ENCODE data around the gene NKD2. TPM values are rescaled to one million over a fixed set of nuclear protein-coding genes. Genes with fewer than 3 reads are reported as not detected.
A peak's percentile ranks its signal among the peaks of the same experiment; 100 is the strongest.
"Not testable (repeated sequence)": the region's sequence is repeated elsewhere in the genome, so short reads cannot be mapped to it uniquely, and the experiment has no call there.

The NKD2 gene
- total RNA-seq, 1 donor from 2014 or later: not detected

DNA sequence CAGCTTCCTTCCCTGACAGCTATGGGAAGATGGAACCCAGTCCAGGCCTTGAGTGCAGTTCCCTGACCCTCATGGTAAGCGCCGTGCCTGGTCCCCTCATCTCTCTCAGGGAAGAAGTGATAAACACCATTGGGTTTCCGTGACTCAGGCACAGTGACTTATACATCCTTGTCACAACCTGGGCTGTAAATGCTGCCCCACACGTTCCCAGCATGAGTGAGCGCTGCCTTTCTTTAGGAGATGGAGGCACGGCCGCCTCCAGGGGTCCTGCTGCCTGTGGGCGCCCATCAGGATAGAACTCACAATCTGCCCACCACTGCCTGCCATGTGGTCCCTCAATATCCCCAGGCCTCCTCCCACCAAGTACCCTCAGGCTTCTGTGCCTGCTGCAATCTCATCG, 8.3 kb upstream of the NKD2 start:
- H3K4me1 Mint-ChIP-seq (ENCODE audit: unreplicated experiment): peaks cover 6% of the 10 kb centered on the region
- no peaks in the 10 kb centered on the region for H3K9me3 Mint-ChIP-seq (ENCODE audit: unreplicated experiment)
- H3K27ac Mint-ChIP-seq (ENCODE audit: unreplicated experiment): no peak overlapping the region
- DNase-seq (ENCODE audit: extremely low spot score, unreplicated experiment): peak; percentile 75
- TF ChIP-seq, protein P1, sequence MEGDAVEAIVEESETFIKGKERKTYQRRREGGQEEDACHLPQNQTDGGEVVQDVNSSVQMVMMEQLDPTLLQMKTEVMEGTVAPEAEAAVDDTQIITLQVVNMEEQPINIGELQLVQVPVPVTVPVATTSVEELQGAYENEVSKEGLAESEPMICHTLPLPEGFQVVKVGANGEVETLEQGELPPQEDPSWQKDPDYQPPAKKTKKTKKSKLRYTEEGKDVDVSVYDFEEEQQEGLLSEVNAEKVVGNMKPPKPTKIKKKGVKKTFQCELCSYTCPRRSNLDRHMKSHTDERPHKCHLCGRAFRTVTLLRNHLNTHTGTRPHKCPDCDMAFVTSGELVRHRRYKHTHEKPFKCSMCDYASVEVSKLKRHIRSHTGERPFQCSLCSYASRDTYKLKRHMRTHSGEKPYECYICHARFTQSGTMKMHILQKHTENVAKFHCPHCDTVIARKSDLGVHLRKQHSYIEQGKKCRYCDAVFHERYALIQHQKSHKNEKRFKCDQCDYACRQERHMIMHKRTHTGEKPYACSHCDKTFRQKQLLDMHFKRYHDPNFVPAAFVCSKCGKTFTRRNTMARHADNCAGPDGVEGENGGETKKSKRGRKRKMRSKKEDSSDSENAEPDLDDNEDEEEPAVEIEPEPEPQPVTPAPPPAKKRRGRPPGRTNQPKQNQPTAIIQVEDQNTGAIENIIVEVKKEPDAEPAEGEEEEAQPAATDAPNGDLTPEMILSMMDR (IDR thresholded peaks at IDR 0.05): no peak
- H3K4me3 Mint-ChIP-seq (ENCODE audit: unreplicated experiment): no peak overlapping the region
- H3K27me3 Mint-ChIP-seq (ENCODE audit: unreplicated experiment): peaks cover 49% of the 10 kb centered on the region
- H3K36me3 Mint-ChIP-seq (ENCODE audit: unreplicated experiment): no peaks in the 10 kb centered on the region

DNA sequence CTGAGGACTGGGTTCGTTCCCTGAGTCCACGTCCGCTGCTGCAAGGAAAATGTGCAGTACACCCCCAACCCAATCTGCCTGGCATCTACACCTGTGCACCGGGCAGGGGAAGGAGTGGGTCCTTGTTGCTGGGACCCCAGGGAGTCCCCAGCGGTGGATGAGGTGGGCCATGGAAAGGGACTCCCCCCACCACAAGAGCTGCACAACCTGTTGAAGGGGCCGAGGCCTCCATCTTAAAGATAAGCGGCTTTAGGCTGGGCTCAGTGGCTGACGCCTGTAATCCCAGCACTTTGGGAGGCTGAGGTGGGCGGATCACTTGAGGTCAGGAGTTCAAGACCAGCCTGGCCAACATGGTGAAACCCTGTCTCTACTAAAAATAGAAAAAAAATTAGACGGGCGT, 7.8 kb upstream of the NKD2 start:
- DNase-seq (ENCODE audit: extremely low spot score, unreplicated experiment): peak; percentile 44
- H3K4me1 Mint-ChIP-seq (ENCODE audit: unreplicated experiment); H3K27ac Mint-ChIP-seq (ENCODE audit: unreplicated experiment); H3K4me3 Mint-ChIP-seq (ENCODE audit: unreplicated experiment); H3K36me3 Mint-ChIP-seq (ENCODE audit: unreplicated experiment); H3K9me3 Mint-ChIP-seq (ENCODE audit: unreplicated experiment): not testable (repeated sequence)
- H3K27me3 Mint-ChIP-seq (ENCODE audit: unreplicated experiment): peaks cover 49% of the 10 kb centered on the region

DNA sequence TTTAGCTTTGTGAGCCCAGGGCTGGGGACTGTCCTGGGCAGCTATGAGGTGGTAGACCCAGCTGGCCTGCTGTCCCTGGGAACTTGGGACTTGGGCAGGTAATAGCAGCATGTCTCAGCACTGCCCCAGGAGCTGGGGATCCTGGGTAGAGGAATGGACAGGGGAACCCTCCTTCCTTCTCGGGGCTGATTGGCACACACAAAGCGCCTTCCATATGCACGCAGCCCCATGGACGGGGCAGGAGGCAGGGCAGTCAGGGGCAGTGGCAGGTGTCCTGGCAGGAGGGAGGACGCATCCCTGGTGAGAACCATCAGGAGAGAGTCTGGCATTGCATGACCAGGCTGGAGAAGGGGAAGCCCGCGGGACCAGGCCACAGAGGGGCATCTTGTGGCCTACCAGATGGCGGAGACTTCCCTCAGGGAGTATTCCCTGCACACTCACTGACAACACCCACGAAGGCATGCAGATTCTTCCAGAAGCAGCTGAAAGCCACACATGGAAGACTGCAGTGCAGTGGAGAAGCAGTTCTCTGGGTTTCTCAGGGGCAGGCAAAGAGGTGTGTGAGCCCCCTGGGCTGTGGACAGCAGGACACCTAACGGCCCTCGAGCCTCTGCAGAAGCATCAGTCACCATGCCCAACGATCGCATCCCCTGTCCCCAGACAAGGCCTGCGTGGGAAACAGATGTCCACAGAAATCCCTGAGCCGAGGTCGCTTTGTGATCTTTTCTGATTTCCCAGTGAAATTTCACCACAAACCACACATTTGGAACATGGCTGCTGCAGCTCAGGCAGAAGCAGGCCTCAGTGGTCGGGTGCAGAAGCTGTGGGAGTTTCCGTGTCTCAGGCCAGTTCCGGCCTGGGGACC, 7.0 kb upstream of the NKD2 start:
- Mint-ChIP-seq H3K27ac (ENCODE audit: unreplicated experiment) (no peak overlapping the region), H3K4me1 (ENCODE audit: unreplicated experiment) (peaks cover 6% of the 10 kb centered on the region), H3K36me3 (ENCODE audit: unreplicated experiment) (no peaks in the 10 kb centered on the region), H3K9me3 (ENCODE audit: unreplicated experiment) (no peaks in the 10 kb centered on the region), H3K27me3 (ENCODE audit: unreplicated experiment) (peaks cover 49% of the 10 kb centered on the region), H3K4me3 (ENCODE audit: unreplicated experiment) (no peak overlapping the region)
- peak; percentile 78 for DNase-seq (ENCODE audit: extremely low spot score, unreplicated experiment)
- TF ChIP-seq, protein P1 (IDR thresholded peaks at IDR 0.05): no peak

DNA sequence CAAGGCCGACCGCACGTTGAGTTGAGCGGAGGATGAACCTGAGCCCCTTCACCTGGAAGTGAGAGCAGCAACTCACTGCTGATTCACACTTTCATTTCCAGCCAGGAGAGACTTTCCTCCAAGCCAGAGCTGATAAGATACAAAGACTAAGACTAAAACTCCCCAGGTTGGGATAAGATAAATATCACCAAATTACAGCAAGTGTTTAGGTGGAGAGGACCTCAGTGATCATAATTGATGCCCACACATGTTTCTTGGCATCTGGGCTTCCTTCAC, 6.4 kb upstream of the NKD2 start:
- Mint-ChIP-seq H3K27me3 (ENCODE audit: unreplicated experiment) (peaks cover 48% of the 10 kb centered on the region), H3K36me3 (ENCODE audit: unreplicated experiment) (no peaks in the 10 kb centered on the region), H3K9me3 (ENCODE audit: unreplicated experiment) (no peaks in the 10 kb centered on the region), H3K4me1 (ENCODE audit: unreplicated experiment) (peaks cover 4% of the 10 kb centered on the region), H3K27ac (ENCODE audit: unreplicated experiment) (no peak overlapping the region), H3K4me3 (ENCODE audit: unreplicated experiment) (no peak overlapping the region)
- TF ChIP-seq, protein P1 (IDR thresholded peaks at IDR 0.05): no peak
- no peak for DNase-seq (ENCODE audit: extremely low spot score, unreplicated experiment)

DNA sequence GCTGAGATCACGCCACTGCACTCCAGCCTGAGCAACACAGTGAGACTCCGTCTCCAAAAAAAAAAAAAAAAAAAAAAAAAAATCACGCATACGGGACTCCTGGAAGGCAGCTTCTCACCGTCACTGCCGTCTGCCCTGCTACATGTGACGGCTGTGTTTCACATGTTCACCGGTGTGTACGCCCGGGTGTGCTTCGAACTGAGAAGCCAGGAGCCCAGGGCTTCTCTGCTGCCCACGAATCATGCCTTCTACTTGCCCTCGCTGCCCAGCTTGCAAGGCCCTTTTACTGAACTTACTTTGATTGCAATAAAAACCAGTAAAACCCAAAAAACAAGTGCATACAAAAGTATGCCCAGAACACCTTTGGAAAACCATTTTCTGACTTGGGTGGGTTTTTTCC, 5.8 kb upstream of the NKD2 start:
- Mint-ChIP-seq H3K9me3 (ENCODE audit: unreplicated experiment) (no peaks in the 10 kb centered on the region), H3K36me3 (ENCODE audit: unreplicated experiment) (no peaks in the 10 kb centered on the region), H3K27me3 (ENCODE audit: unreplicated experiment) (peaks cover 52% of the 10 kb centered on the region), H3K27ac (ENCODE audit: unreplicated experiment) (no peak overlapping the region), H3K4me3 (ENCODE audit: unreplicated experiment) (no peak overlapping the region), H3K4me1 (ENCODE audit: unreplicated experiment) (peaks cover 4% of the 10 kb centered on the region)
- TF ChIP-seq, protein P1 (IDR thresholded peaks at IDR 0.05): no peak
- peak; percentile 49 for DNase-seq (ENCODE audit: extremely low spot score, unreplicated experiment)

All from osteocyte (in vitro differentiated cells).